Rectal smooth muscle tissue (tissue), 1 donor: Measurements from ENCODE around the gene ELP4.

ENCODE experiments used
- H3K27ac ChIP-seq: one replicate; pipeline ENCODE4 v1.7.0; 2013; ENCODE audit warnings: low read depth, low read length, inconsistent platforms
- H3K27me3 ChIP-seq: one replicate; pipeline ENCODE4 v1.7.0; 2013; ENCODE audit warnings: low read length; ENCODE audit not compliant: control insufficient read depth, insufficient read depth
- H3K36me3 ChIP-seq: one replicate; pipeline ENCODE4 v1.7.0; 2013; ENCODE audit warnings: low read length; ENCODE audit not compliant: control insufficient read depth, insufficient read depth
- H3K4me1 ChIP-seq: one replicate; pipeline ENCODE4 v1.7.0; 2013; ENCODE audit warnings: low read length; ENCODE audit not compliant: control insufficient read depth, insufficient read depth
- H3K4me3 ChIP-seq: one replicate; pipeline ENCODE4 v1.7.0; 2013; ENCODE audit warnings: low read length
- H3K9ac ChIP-seq: one replicate; pipeline ENCODE4 v1.7.0; 2013; ENCODE audit warnings: low read length

The ELP4 gene

DNA sequence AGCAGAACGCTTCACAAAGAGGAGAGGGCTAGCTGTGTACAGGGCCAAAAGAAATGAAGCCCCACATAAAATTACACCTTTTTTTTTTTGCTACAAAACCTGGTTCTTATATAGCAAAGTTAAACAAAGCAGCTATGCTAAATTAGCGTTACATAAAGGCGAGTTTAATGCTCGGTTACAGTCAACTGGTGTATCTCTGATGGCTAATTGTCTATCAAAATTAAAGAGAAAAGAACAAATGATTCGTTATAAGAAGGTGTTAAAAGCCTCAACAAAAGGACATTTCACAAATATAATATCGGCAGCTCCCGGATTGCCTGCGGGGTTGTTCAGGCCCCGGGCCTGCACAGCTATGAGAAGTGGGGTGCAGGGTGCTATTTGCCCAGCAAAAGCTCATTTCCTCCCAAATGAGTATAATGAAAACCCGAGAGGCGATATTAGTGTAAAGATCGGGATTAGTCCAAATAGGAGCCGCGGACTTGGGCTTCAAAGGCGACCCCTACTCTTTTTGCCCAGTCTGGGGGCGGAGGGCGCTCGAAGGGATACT is 314.8 kb downstream of the ELP4 start:
- Histone ChIP-seq H3K9ac (no peak overlapping the region), H3K27me3 (peaks cover 60% of the 10 kb centered on the region)

DNA sequence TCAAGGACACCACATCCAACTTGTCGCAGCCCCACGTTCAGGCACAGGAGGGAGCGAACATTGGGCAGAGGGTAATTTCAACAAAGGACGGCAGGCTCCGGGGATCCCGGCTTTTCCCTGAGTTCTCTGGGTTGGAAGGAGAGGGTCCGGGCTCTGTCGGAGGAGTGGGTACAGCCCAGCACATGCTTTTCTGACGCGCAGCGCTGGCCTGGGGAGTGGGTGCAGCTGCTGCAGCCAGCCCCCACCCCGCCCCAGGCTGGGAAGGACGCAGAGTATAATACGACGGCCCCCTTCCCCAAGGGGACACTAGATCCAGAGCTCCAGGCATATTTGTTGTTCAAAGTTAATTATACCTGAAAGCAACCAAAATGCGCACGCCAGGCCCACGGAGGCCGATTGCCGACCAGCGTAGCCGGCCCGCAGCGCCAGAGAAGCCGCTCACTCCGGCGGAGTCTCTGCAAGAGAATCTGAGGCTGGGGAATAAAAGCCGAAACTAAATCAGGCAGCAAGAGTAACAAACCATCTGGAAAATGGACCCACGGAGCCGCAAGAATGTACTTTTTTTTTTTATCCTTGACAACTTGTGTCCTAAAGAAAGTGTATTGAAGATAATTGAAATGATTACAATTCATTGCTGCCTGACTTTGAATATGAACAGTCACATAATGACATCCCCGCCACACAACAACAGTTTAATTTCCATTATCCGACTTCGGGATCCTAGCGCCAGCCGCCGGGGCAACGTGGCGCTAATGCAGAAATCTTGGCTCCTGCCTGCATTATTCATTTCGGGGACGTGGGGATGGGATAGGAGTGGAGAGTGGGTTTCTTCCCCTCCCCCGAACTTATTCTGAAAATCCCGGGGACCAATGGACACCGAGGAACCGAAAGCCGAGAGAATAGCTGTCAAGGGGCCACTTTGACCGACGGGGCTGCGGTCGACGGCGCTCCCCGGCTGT is 315.6 kb downstream of the ELP4 start:
- H3K4me3 ChIP-seq: no peak overlapping the region
- H3K27me3 ChIP-seq: peaks cover 53% of the 10 kb centered on the region
- no peak overlapping the region for H3K27ac ChIP-seq
- H3K4me1 ChIP-seq: no peaks in the 10 kb centered on the region
- H3K36me3 ChIP-seq: no peaks in the 10 kb centered on the region
- no peak overlapping the region for H3K9ac ChIP-seq

More for the DNA sequence above, 314.8 kb downstream of the ELP4 start:
- Histone ChIP-seq H3K4me1 (no peaks in the 10 kb centered on the region), H3K4me3 (no peak overlapping the region), H3K27ac (no peak overlapping the region), H3K36me3 (no peaks in the 10 kb centered on the region)

- Histone ChIP-seq H3K27ac (no peak overlapping the region), H3K27me3 (peaks cover 46% of the 10 kb centered on the region), H3K9ac (no peak overlapping the region), H3K4me1 (no peaks in the 10 kb centered on the region), H3K4me3 (no peak overlapping the region), H3K36me3 (no peaks in the 10 kb centered on the region)
These were observed 316.4 kb downstream of the ELP4 start for GRCh38 chr11:31825838-31826484.

- H3K9ac ChIP-seq: no peak overlapping the region
- H3K36me3 ChIP-seq: no peaks in the 10 kb centered on the region
- H3K27ac ChIP-seq: no peak overlapping the region
- H3K27me3 ChIP-seq: peaks cover 43% of the 10 kb centered on the region
- no peaks in the 10 kb centered on the region for H3K4me1 ChIP-seq
- H3K4me3 ChIP-seq: no peak overlapping the region
These were observed 317.2 kb downstream of the ELP4 start for GRCh38 chr11:31826536-31827438.

DNA sequence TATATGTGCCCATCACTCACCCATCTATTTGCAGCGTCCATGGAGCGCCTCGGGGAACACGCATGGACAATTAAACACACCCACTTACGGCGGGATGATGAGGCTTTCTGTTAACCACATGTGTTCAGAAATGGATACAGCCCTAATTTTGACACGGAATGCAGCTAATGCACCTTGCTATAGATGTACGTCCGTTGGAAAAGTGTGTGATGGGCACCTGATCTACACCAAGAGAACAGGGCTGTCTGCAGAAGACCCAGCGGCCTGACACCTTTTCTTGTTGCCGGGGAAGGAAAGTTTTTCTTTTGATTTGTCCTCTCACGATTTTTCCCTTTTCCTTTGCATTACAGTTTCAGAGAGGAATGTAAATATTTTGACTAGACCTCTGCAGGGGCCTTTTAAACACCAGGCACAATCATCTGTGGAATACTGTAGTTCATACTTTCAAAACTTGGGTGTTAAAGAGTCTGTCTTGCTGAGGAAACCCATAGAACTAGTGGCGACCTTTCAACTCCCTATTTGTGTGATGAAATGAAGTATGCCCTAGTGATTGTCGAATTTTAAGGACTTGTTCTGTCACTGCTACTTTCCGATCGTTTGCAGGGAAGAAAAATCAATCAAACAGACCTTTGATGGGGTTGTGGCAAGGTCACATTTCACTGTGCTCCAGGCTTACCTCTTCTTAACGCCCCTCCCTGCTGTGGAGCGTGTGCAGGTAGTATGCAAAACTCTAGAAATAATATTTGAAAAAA is 318.1 kb downstream of the ELP4 start:
- Histone ChIP-seq H3K4me1 (no peaks in the 10 kb centered on the region), H3K9ac (no peak overlapping the region), H3K27ac (no peak overlapping the region), H3K27me3 (peaks cover 38% of the 10 kb centered on the region), H3K4me3 (no peak overlapping the region), H3K36me3 (no peaks in the 10 kb centered on the region)

DNA sequence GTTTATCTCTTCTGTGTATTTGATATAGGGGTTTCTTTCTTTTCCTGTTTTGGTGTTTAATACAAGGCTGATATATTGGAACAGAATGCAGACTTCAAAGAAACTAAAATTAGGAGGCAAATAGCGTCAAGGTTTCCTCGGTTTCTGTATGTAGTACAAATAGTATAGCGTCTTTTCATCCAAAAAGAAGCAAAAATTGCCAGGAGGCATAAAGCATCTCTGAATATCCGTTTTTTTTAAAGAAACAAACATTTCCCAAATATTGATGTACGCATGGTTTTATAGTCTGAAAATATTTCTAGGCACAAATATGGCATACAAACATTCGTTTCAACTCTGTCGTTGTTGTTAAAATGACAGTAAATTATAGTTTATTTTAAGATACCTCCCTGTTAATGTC is 318.6 kb downstream of the ELP4 start:
- Histone ChIP-seq H3K27ac (no peak overlapping the region), H3K9ac (no peak overlapping the region), H3K4me1 (no peaks in the 10 kb centered on the region), H3K27me3 (peaks cover 32% of the 10 kb centered on the region), H3K4me3 (no peak overlapping the region), H3K36me3 (no peaks in the 10 kb centered on the region)

- Histone ChIP-seq H3K4me3 (no peak overlapping the region), H3K27ac (no peak overlapping the region), H3K9ac (no peak overlapping the region), H3K36me3 (no peaks in the 10 kb centered on the region), H3K27me3 (peaks cover 22% of the 10 kb centered on the region), H3K4me1 (no peaks in the 10 kb centered on the region)
These were observed 320.8 kb downstream of the ELP4 start for GRCh38 chr11:31830406-31830805.

DNA sequence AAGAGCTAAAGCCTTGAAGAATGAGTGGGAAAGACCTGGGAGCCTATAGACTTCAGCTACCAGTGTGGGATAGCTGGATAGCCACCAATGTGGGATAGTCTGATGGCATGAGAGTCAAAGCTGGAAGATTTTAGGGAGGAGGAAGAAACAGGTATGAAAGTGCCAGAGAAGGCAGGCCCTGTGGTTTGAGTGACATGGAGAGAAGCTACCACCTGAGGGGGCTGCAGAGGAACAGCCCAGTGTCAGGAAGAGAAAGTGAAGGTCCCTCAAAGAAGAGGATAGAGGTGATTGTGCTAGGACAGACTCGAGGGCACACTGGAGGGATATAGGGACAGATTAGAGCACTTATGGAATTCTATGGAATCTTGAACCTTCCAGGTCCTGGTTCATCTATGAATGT is 324.7 kb downstream of the ELP4 start:
- no peak overlapping the region for H3K4me3 ChIP-seq
- H3K9ac ChIP-seq: no peak overlapping the region
- peaks cover 4% of the 10 kb centered on the region for H3K27me3 ChIP-seq
- no peaks in the 10 kb centered on the region for H3K4me1 ChIP-seq
- H3K36me3 ChIP-seq: no peaks in the 10 kb centered on the region
- no peak overlapping the region for H3K27ac ChIP-seq
